Measurements from ENCODE around the gene SEMA4G. TPM values are rescaled to one million over a fixed set of nuclear protein-coding genes. Genes with fewer than 3 reads are reported as not detected.

Gene SEMA4G
- total and polyA plus RNA-seq, 2 of the 13 experiments (the other 11 are each of a cell fraction or from before 2014, with no cell fraction given) = 46.2 to 207 TPM

DNA sequence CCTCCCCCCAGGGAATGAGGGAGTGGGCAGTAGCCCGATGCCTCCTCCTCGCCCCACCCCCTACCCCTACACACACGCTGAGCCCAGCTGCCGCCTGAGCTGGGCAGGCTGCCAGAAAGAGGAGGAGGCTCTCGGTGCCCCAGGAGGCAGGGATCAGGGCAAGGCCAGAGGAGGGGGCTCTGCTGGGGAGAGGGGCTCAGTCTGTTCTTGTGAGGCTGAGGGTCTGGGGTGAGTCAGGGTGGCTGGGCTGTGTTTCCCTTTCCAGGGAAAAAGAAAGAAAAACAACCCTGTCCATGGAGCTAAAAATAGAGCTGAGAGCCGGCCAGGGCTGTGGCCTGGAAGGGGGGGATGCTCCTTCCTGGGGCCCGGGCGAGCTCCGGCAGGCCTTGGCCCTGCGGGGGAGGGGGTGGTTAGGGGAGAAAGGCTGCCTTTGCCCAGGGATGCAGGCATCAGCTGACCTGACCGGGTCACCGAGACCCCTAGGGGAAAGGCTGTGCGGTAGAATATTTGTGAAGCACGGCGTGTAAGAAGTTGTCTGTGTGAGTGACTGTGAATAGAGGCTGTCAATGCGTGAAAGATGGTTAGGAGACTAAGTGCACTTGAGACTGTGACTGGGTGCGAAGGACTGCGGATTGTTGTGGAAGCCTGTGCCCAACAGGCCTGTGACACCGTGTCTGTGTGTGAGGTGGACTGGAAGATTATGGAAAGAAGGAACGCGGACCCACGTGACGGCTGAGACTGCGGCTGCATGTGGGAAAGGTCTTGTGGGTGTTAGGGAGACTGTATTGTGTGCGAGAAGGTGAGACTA, 29.1 kb downstream of the SEMA4G start (continued):
- TF ChIP-seq ZC3H13 (CRISPR knock-in tag; IDR thresholded peaks at IDR 0.05) (no peak), PCBP2 (optimal IDR thresholded peaks at IDR 0.05; ENCODE audit: low read depth, low read length, poor library complexity, severe bottlenecking) (no peak), NFIB (CRISPR knock-in tag; IDR thresholded peaks at IDR 0.05; ENCODE audit: borderline replicate concordance) (no peak), ZSCAN9 (CRISPR knock-in tag; IDR thresholded peaks at IDR 0.05; ENCODE audit: borderline replicate concordance) (no peak), RFX1 (IDR thresholded peaks at IDR 0.05) (no peak), KDM2A (CRISPR knock-in tag; IDR thresholded peaks at IDR 0.05; ENCODE audit: borderline replicate concordance, low read depth) (no peak; the same call in 1 of the 2 replicates), MYNN (CRISPR knock-in tag; IDR thresholded peaks at IDR 0.05; ENCODE audit: low read depth) (no peak), KLF13 (CRISPR knock-in tag; IDR thresholded peaks at IDR 0.05) (no peak), RXRB (CRISPR knock-in tag; IDR thresholded peaks at IDR 0.05; ENCODE audit: borderline replicate concordance) (no peak), ZNF557 (CRISPR knock-in tag; IDR thresholded peaks at IDR 0.05) (peak; percentile 82; the same call in 1 of the 2 replicates), FOXP1 (IDR thresholded peaks at IDR 0.05) (no peak), FOXP1 (CRISPR knock-in tag; IDR thresholded peaks at IDR 0.05) (no peak), RBFOX2 (IDR thresholded peaks at IDR 0.05; ENCODE audit: low read depth, low read length) (no peak), HNF4A (CRISPR knock-in tag; IDR thresholded peaks at IDR 0.05) (no peak), HNRNPK (IDR thresholded peaks at IDR 0.05; ENCODE audit: low read depth, low read length, poor library complexity, severe bottlenecking) (no peak), KLF9 (CRISPR knock-in tag; IDR thresholded peaks at IDR 0.05; ENCODE audit: low read depth) (0 out of 2 replicates have a peak, but pooled peaks have one; percentile 21), SOX6 (IDR thresholded peaks at IDR 0.05) (no peak), SOX6 (CRISPR knock-in tag; IDR thresholded peaks at IDR 0.05) (no peak; the same call in 1 of the 2 replicates), XBP1 (CRISPR knock-in tag; IDR thresholded peaks at IDR 0.05) (no peak), SIX1 (CRISPR knock-in tag; IDR thresholded peaks at IDR 0.05; ENCODE audit: borderline replicate concordance) (no peak), PITX1 (CRISPR knock-in tag; IDR thresholded peaks at IDR 0.05) (no peak), ARNTL (CRISPR knock-in tag; IDR thresholded peaks at IDR 0.05) (no peak), FLYWCH1 (CRISPR knock-in tag; IDR thresholded peaks at IDR 0.05) (no peak), MBD4 (IDR thresholded peaks at IDR 0.05; ENCODE audit: borderline replicate concordance, low read length) (no peak), ZNF460 (CRISPR knock-in tag; IDR thresholded peaks at IDR 0.05; ENCODE audit: borderline replicate concordance) (no peak), CBFB (CRISPR knock-in tag; IDR thresholded peaks at IDR 0.05) (no peak)
- TF ChIP-seq, protein P1, sequence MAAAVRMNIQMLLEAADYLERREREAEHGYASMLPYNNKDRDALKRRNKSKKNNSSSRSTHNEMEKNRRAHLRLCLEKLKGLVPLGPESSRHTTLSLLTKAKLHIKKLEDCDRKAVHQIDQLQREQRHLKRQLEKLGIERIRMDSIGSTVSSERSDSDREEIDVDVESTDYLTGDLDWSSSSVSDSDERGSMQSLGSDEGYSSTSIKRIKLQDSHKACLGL (CRISPR knock-in tag; IDR thresholded peaks at IDR 0.05) = no peak
- TF ChIP-seq, protein P2, sequence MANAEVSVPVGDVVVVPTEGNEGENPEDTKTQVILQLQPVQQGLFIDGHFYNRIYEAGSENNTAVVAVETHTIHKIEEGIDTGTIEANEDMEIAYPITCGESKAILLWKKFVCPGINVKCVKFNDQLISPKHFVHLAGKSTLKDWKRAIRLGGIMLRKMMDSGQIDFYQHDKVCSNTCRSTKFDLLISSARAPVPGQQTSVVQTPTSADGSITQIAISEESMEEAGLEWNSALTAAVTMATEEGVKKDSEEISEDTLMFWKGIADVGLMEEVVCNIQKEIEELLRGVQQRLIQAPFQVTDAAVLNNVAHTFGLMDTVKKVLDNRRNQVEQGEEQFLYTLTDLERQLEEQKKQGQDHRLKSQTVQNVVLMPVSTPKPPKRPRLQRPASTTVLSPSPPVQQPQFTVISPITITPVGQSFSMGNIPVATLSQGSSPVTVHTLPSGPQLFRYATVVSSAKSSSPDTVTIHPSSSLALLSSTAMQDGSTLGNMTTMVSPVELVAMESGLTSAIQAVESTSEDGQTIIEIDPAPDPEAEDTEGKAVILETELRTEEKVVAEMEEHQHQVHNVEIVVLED (CRISPR knock-in tag; IDR thresholded peaks at IDR 0.05; ENCODE audit: borderline replicate concordance) = no peak
- TF ChIP-seq, protein P3, sequence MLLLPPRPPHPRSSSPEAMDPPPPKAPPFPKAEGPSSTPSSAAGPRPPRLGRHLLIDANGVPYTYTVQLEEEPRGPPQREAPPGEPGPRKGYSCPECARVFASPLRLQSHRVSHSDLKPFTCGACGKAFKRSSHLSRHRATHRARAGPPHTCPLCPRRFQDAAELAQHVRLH (CRISPR knock-in tag; IDR thresholded peaks at IDR 0.05; ENCODE audit: borderline replicate concordance, low read depth) = no peak
- TF ChIP-seq, protein P4, sequence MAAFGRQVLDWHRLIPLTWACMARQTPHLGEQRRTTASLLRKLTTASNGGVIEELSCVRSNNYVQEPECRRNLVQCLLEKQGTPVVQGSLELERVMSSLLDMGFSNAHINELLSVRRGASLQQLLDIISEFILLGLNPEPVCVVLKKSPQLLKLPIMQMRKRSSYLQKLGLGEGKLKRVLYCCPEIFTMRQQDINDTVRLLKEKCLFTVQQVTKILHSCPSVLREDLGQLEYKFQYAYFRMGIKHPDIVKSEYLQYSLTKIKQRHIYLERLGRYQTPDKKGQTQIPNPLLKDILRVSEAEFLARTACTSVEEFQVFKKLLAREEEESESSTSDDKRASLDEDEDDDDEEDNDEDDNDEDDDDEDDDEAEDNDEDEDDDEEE (CRISPR knock-in tag; IDR thresholded peaks at IDR 0.05) = no peak
